MM.1S (cell line): ENCODE data around the gene TPCN2.

ENCODE experiments used
- DNase-seq: peaks from one replicate; pipeline ENCODE4 v3.0.0-alpha.2; 2015
- H2AFZ ChIP-seq: fragments of 300-600 bp; sonication (generic); 2 replicates; pipeline ENCODE4 v1.6.0; 2016; ENCODE audit warnings: antibody characterized with exemption, low read length
- H3F3A ChIP-seq: fragments of 300-600 bp; sonication (generic); 2 replicates; pipeline ENCODE4 v1.6.1; 2016; ENCODE audit warnings: mild to moderate bottlenecking, antibody characterized with exemption, low read length, moderate library complexity, mixed read lengths; ENCODE audit not compliant: insufficient read depth
- H3K27ac ChIP-seq: fragments of 300-600 bp; sonication (generic); 2 replicates; pipeline ENCODE4 v1.5.1; 2016; ENCODE audit warnings: mild to moderate bottlenecking, low read length
- H3K27me3 ChIP-seq: fragments of 300-600 bp; sonication (generic); replicated peaks from 2 replicates; pipeline ENCODE4 v1.6.0; 2016; ENCODE audit warnings: low read length; ENCODE audit not compliant: insufficient read depth
- H3K36me3 ChIP-seq: fragments of 300-600 bp; sonication (generic); replicated peaks from 2 replicates; pipeline ENCODE4 v1.6.1; 2016; ENCODE audit warnings: mild to moderate bottlenecking, low read length, mixed read lengths; ENCODE audit not compliant: insufficient read depth
- H3K4me1 ChIP-seq: fragments of 300-600 bp; sonication (generic); 2 replicates; pipeline ENCODE4 v1.6.1; 2016; ENCODE audit warnings: low read length, mixed read lengths
- H3K4me2 ChIP-seq: fragments of 300-600 bp; sonication (generic); 2 replicates; pipeline ENCODE4 v1.6.0; 2016; ENCODE audit warnings: low read depth, low read length
- H3K4me3 ChIP-seq: fragments of 300-600 bp; sonication (generic); 2 replicates; pipeline ENCODE4 v1.5.1; 2016; ENCODE audit warnings: low read length, mixed read lengths
- H3K79me2 ChIP-seq: fragments of 300-600 bp; sonication (generic); 2 replicates; pipeline ENCODE4 v1.6.1; 2016; ENCODE audit warnings: mixed run types, low read length, mixed read lengths
- H3K9ac ChIP-seq: fragments of 300-600 bp; sonication (generic); 2 replicates; pipeline ENCODE4 v1.6.1; 2016; ENCODE audit warnings: low read length, mixed read lengths
- H3K9me2 ChIP-seq: fragments of 300-600 bp; sonication (generic); replicated peaks from 2 replicates; pipeline ENCODE4 v1.6.1; 2016; ENCODE audit warnings: mild to moderate bottlenecking, low read length, mixed read lengths; ENCODE audit not compliant: insufficient read depth
- H3K9me3 ChIP-seq: fragments of 300-600 bp; sonication (generic); replicated peaks from 2 replicates; pipeline ENCODE4 v1.6.1; 2016; ENCODE audit warnings: mild to moderate bottlenecking, low read length, mixed read lengths; ENCODE audit not compliant: insufficient read depth
- H4K20me1 ChIP-seq: fragments of 300-600 bp; sonication (generic); 2 replicates; pipeline ENCODE4 v1.6.1; 2016; ENCODE audit warnings: mild to moderate bottlenecking, low read length, moderate library complexity, mixed read lengths; ENCODE audit not compliant: insufficient read depth
- CTCF ChIP-seq: fragments of 300-600 bp; sonication (generic); IDR thresholded peaks from 2 replicates; pipeline ENCODE4 v1.5.1; 2016; ENCODE audit warnings: antibody characterized with exemption, low read length, mixed read lengths
- EZH2 ChIP-seq: fragments of 300-600 bp; sonication (generic); optimal IDR thresholded peaks from 2 replicates; pipeline ENCODE3; 2017; ENCODE audit warnings: low read depth, mild to moderate bottlenecking, antibody characterized with exemption, low read length, mixed read lengths
- EZH2phosphoT487 ChIP-seq: fragments of 300-600 bp; sonication (generic); IDR thresholded peaks from 2 replicates; pipeline ENCODE4 v1.6.1; 2018; ENCODE audit warnings: antibody characterized with exemption, low read length

TPCN2 gene

DNA sequence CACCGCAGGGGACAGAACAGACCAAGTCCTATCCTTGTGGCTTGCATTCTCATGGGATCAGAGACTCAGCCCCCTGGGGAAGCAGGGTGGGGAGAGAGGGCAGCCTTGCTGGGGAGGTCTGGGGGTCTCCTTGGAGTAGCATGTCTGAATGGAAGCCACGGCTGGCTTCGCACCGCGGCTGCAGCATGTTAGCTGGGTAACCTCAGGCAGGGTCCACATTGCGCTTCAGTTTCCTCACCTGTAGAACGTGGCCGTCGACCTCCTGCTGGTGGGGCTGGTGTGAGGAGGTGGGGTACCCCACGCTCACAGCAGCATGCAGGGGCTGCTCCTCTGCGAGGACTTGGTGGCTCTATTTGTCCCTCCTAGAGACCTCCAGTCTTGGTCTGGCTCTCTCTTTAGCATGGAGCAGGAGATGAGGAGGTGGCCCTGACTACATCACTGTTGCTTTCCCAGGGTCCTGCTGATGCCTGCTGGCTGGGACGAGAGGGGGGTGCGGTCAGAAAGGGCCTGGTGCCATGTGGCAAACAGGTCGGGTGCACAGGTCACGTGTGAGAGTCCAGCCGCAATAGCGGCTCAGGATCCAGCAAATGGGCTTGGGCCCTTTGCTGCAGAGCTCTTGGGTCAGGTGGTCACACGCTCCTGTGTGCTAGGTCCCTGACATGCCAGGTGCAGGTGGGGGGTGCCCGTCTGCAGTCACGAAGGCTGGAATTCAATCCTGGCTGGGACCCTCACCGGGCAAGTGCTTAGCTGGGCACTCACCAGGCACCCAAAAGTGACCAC, 71.6 kb downstream of the TPCN2 start:
- TF ChIP-seq EZH2phosphoT487 (no peak), CTCF (no peak), EZH2 (no peak)
- Histone ChIP-seq H3K4me3 (no peak overlapping the region), H3K36me3 (no peaks in the 10 kb centered on the region), H2AFZ (no peak overlapping the region), H3K79me2 (no peaks in the 10 kb centered on the region), H4K20me1 (no peaks in the 10 kb centered on the region), H3K9me2 (no peaks in the 10 kb centered on the region), H3K4me2 (no peak overlapping the region), H3K4me1 (no peaks in the 10 kb centered on the region), H3F3A (no peaks in the 10 kb centered on the region), H3K9ac (no peak overlapping the region), H3K27ac (no peak overlapping the region), H3K9me3 (no peaks in the 10 kb centered on the region), H3K27me3 (peaks cover 74% of the 10 kb centered on the region)
- no peak for DNase-seq

- H3K9ac ChIP-seq = no peak overlapping the region
- no peak overlapping the region for H3K4me2 ChIP-seq
- H3K27ac ChIP-seq = no peak overlapping the region
- no peaks in the 10 kb centered on the region for H3K9me3 ChIP-seq
- DNase-seq = no peak
- no peaks in the 10 kb centered on the region for H3F3A ChIP-seq
- peaks cover 67% of the 10 kb centered on the region for H3K27me3 ChIP-seq
- H4K20me1 ChIP-seq = no peaks in the 10 kb centered on the region
- H3K4me3 ChIP-seq = no peak overlapping the region
- H3K4me1 ChIP-seq = no peaks in the 10 kb centered on the region
- H3K36me3 ChIP-seq = no peaks in the 10 kb centered on the region
- no peak for TF ChIP-seq EZH2
- TF ChIP-seq CTCF = no peak
- TF ChIP-seq EZH2phosphoT487 = no peak
- H2AFZ ChIP-seq = no peak overlapping the region
- H3K79me2 ChIP-seq = no peaks in the 10 kb centered on the region
- H3K9me2 ChIP-seq = no peaks in the 10 kb centered on the region
Observed at GRCh38 chr11:69121021-69121420, 72.3 kb downstream of the TPCN2 start.

- Histone ChIP-seq H3K9ac (no peak overlapping the region), H3K9me3 (no peaks in the 10 kb centered on the region), H3F3A (no peaks in the 10 kb centered on the region), H3K4me3 (no peak overlapping the region), H3K9me2 (no peaks in the 10 kb centered on the region), H3K27ac (no peak overlapping the region), H4K20me1 (no peaks in the 10 kb centered on the region), H3K4me1 (no peaks in the 10 kb centered on the region), H3K79me2 (no peaks in the 10 kb centered on the region), H3K36me3 (no peaks in the 10 kb centered on the region), H3K27me3 (peaks cover 59% of the 10 kb centered on the region), H3K4me2 (no peak overlapping the region), H2AFZ (no peak overlapping the region)
- DNase-seq = no peak
- TF ChIP-seq EZH2 (no peak), CTCF (no peak), EZH2phosphoT487 (no peak)
Observed at GRCh38 chr11:69121621-69122325, 73.0 kb downstream of the TPCN2 start.
